NCI-H2029 (cell line): ENCODE results near the gene ARMH1.

Source experiments
- DNase-seq: peaks from one replicate; lab custom pipeline; 2025; lab: John Stamatoyannopoulos, UW

Gene ARMH1

DNA sequence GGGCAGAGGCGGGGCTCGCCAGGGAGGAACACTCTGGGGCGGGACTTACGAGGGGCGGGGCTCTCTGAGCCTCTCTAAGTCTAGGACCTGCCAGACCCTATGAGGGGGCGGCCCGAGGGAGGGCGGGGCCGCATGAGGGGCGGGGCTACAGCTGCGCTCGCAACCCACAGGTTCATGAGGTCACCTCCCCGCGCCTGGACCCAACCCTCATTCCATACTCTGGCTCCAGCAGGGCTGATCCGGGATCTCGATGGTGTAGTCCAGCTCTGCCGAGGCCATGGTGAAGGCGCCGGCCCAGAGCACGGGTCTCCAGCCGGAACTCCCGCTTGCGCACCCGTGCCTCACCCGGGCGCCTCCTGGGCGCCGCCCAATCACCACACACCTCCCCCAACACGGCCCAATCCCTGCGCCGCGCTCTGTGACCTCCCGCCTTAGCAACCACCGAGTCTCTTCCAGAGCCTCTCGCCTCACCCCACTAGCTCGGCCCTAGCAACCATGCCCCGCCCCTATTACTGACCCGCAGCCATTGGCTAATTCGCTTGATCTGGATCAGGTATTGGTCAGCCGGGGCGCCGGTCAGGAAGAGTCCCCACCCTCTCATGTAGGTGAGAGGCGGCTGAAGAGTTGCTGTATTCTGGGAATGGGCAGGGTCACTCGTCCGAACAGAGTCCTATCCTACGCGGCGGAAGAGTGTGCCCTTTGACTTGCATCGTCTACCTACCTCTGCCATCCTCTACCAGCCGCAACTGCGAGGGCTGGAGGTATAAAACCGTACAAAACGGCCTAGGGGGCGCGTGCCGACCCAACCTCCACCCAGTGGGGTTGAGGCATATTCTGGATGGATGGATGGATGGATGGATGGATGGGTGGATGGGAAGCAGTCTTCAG lies at the start of gene ARMH1, which contains the start of gene TMEM53:
Gene ARMH1 (plus strand): TSS at position 602 of the 888 bp plus-strand sequence. CDS start 14,984 bp downstream, outside the sequence.
Gene TMEM53 (minus strand): TSS at position 369 of the 888 bp plus-strand sequence. CDS start 90 bp downstream, at position 279.
- DNase-seq, result peak; percentile 100

GRCh38 chr1:44625348-44625747 lies 49.2 kb upstream of the ARMH1 start:
- DNase-seq, result no peak

DNA sequence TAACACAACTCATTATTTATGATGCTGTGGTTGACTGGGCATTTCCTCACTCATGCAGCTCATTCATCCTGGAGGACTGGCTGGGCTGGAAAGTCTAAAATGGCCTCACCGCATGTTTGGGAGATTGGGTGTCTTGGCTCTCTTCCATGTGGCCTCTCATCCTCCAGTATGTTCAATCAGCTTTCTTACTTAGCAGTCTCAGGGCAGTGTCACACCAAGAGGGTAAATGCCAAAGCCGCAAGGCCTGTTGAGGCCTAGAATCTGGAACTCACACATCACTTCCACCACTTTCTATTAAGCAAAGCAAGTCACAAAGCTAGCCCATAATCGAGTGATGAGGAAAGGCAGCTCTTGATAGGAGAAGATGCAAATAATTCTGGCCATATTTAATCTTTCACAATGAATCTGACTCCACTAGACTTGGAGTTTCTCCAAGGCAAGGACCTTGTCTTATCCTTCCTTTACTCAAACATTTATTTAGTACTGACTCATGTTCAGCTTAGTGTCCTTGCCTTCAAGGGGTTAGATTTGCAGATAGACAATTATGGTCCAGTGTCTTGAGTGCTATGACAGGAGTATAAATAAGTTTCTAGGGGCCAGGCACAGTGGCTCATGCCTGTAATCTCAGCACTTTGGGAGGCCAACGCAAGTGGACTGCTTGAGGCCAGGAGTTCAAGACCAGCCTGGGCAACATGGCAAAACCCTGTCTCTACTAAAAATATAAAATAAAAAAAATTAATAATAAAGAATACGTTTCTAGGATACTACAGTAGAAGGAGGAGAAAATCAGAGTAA lies 45.4 kb upstream of the ARMH1 start:
- DNase-seq, result no peak

DNA sequence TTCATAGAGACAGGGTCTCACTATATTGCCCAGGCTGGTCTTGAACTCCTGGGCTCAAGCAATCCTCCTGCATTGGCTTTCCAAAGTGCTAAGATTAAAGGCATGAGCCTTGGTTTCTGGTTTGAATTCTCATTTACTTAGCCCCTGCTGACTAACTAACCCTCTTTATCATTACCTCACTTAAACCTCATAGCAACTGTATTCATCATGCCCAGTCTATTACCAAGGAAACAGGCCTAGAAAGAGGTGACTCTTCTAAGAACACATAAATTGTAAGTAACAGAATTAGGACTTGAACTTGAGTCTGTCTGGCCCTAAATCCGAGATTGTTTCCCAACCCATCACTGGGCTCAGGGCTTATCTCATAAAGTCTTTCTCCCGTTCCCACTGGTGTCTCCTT lies 44.4 kb upstream of the ARMH1 start:
- no peak for DNase-seq

GRCh38 chr1:44631333-44631646 lies 43.2 kb upstream of the ARMH1 start:
- DNase-seq, result no peak

GRCh38 chr1:44631647-44632539 lies 42.6 kb upstream of the ARMH1 start:
- peak; percentile 93 for DNase-seq

- peak; percentile 30 for DNase-seq
Observed at GRCh38 chr1:44632598-44632997, 41.9 kb upstream of the ARMH1 start.

- no peak for DNase-seq
Observed at GRCh38 chr1:44634606-44635189, 39.8 kb upstream of the ARMH1 start.

DNA sequence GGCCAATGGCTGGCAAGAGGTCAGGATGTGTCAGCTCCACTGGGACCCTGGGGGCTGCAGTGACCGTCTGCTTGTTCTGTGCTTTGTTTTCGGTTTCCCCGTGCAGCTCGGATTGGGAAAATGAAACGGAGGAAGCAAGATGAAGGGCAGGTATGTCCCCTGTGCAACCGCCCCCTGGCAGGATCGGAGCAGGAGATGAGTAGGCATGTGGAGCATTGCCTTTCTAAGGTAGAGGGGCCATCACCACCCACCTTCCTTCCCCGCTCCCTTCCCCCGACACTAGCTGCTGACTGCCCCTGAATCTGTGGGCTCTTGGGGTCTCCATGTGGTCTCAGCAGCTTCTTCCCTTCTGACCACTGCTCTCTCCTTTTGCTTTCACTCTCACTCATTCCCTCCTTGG lies 39.1 kb upstream of the ARMH1 start:
- no peak for DNase-seq

DNA sequence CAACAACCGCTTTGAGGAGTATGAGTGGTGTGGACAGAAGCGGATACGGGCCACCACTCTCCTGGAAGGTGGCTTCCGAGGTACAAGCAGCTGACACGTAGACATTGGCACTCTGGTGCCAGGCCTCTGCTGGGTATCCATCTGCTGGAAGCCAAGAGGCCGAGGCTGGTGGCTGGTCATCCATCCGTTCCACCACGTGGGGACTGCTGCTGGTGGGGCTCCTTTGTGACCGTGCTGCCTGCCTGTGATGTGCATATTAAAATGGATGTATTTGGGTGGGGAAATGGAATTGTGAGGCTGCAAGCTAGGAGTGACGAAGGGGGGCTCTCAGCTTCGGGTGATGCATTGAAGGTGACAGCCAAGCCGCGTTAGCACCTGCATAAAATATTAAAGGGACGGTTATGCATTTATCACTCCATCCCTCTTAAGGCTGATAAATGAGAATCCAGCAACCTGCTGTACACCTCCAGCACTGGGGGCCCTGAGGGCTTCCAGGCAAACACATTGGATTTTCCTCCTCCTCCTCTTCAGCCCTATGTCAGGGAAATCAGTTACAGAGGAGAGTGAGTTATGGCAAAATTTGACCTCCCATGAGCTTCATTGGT lies 38.3 kb upstream of the ARMH1 start:
- no peak for DNase-seq

DNA sequence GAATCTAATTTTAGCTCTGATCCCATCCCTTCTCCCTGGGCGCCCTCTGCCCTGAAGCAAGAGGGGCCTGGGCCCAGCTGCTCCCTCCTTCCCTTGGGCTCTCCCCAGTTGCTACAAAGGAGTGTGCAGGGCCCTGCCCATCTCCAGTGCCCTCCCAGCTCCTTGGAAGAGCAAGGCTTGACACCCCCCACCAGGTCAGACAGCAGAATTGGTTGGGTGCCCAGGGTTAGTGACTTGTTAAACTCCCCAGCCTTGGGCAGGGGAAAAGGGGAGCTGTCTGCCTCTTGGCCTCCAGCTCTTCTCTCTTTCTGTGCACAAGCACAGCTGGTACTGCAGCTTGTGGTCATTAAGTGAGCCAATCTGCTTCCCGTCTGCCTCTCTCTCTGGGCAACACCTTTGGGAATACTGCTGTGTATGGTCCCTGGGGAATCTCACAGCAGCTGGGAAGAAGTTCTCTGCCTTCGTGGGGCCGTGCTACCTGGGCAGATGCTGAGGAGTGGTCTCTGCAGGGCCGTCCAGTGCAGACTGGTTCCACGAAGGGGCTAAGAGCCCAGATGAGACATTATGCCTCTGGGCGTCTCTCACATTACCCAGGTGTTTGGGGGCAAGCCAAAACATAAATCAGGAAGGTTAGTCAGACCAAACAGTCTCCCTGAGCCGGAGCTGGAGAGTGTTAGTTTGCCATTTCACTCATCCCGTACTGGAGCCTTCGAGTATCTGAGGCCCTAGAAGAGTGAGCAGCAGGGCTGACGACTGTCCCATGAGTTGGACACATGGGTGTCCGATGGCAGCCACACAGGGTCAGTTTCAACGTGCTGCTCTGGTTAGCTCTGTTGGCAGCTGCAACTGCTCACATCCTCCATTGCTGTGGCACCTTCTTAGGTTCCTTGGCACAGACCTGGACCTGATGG lies 37.6 kb upstream of the ARMH1 start:
- DNase-seq, result peak; percentile 37

DNA sequence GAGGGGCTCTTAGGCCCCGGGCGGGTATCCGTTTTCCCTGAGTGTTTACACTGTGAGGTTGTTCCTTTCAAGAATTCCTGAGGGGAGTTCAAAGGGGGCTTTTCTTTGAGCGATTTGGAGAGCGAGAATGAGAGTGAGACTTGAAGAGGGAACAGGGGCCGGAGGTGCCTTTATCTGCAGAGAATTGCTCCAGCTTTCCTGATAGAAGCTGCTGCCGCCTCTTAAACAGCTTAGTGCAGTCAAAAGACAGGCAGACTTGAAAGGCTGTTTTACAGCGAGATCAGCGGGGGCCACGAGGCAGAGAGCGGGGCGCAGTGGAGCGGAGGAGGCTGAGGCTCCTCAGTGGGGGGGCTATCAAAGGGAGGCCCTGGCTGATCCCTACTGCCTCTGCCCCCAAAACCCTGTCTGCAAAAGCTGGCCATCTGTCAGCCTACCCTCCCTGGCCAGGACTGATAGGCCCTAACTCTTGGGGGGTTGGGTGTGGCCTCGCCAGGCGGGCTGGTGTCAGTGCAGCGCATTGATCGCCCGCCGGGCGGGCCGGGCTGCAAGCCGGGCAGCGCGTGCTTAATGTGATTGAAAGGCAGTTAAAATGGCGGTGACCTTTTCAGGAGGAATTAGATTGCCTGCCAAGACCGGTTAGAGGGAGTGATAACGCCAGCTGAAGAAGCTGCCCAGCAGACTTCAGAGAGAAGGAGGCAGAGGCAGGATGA lies 36.7 kb upstream of the ARMH1 start:
- DNase-seq, result no peak

DNA sequence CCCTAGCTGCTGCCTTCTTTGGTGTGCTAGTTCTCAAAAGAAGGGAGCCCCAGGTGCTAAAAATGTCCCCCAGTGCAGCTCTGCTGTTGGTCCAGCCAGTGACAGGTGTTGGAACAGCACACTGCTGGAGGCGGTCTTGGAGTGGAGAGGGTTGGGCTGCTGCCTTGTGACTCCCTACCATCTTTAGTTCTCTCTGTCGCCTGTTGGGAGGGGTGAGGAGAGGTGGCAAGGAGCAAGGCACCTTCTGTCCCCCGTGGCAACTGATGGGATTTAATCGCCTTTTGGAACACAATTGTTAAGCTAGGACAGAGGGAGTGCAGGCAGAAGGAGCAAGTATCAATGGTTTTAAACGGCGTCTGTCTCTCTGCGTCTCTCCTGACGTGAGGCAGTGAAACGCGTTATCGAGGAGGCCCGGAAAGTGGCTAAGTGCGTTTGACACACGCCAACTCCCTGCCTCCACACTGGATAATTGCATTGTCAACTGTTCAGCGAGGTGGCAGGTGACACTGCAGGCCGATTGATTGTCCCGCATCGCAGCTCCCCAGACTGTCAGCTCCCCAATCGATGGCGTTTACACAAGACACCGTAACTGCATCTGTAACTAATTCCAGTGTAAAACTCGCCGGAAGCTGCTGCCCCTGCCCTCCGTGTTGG lies 34.2 kb upstream of the ARMH1 start:
- DNase-seq, result no peak

GRCh38 chr1:44641126-44642102 lies 33.1 kb upstream of the ARMH1 start:
- no peak for DNase-seq

DNA sequence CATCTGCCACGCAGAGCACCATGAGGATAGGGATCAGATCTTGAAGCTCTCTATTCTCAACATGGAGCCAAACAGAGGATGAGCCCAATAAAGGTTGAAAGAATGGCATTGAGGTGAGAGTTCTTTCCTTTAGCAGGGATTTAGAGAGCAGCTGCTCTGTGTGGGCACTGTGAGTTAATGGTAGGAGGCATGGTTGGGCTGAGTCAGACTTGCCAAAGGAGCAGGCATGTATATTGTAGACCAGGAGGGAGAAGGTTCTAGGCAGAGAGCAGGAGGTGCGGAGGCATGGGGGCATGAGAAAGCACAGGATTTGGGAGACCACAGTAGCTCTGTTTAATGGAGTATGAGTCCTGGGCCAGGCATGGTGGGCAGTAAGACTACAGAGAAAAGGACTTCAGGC lies 32.3 kb upstream of the ARMH1 start:
- no peak for DNase-seq

- no peak for DNase-seq
Observed at GRCh38 chr1:44642925-44643324, 31.6 kb upstream of the ARMH1 start.

DNA sequence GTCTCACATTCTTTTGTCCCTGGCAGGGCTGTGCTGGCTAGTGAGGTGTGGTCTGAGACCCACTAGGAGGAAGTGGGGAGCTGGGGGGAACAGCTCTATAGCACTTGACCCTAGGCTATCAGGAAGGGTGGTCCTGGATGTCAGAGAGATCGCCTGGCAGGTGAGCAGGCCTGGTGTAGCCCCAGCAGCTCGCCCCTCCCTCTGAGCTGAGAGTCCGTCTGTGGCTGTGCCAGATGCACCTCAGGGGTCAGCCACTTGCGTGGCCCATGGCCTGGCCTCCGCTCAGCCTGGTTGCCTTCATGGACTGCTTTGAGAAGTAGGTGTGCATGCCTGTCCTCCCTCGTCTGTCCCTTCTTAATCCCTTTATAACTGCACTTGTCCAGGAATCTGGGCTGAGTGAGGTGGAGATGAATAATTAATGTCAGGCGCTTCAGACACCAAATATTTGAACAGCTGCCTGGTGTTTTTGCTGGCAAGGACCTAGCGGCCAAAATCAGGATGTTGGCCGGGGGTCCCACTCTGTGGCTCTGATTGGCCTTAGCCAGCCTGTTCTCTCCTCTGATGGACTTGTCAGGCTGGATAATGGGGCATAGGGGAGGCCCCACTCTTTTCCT lies 30.7 kb upstream of the ARMH1 start:
- peak; percentile 82 for DNase-seq
